ENCODE results near the gene SEPSECS.
"Not testable (repeated sequence)": the region's sequence is repeated elsewhere in the genome, so short reads cannot be mapped to it uniquely, and the experiment has no call there.

SEPSECS gene

DNA sequence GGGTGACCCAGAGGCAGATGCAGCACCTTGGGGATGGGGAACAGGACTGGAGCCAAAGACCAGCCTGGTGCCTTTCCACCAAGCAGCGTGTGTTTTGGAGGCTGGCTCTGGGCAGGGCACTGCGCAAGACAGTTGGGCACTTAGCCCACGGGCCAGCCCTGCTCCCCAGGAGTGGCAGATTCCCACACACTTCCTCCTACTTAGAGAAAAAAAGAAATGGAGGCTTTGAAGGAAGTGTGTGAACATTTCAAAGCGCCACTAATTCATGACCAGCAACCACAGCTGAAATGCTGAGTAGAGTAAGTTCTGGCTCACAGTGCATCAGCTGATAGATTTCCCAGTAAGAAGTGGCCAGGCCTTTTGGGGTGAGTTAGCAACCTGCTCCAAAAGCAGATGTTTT is 74.6 kb downstream of the SEPSECS start:
- DNase-seq (ENCODE audit: low read depth in 2 of 3, low spot score in 1 of 3) = no peak

DNA sequence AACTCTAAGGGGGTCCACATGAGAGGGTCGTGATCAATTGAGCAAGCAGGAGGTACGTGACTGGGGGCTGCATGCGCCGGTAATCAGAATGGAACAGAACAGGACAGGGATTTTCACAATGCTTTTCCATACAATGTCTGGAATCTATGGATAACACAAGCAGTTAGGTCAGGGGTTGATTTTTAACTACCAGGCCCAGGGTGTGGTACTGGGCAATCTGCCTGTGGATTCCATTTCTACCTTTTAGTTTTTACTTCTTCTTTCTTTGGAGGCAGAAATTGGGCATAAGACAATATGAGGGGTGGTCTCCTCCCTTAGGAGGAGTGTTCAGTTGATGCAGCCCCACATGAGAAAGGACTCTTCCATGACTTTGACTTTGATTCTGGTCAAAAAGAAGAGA is 76.8 kb downstream of the SEPSECS start:
- DNase-seq (ENCODE audit: low read depth in 2 of 3, low spot score in 1 of 3) = not testable (repeated sequence)

DNA sequence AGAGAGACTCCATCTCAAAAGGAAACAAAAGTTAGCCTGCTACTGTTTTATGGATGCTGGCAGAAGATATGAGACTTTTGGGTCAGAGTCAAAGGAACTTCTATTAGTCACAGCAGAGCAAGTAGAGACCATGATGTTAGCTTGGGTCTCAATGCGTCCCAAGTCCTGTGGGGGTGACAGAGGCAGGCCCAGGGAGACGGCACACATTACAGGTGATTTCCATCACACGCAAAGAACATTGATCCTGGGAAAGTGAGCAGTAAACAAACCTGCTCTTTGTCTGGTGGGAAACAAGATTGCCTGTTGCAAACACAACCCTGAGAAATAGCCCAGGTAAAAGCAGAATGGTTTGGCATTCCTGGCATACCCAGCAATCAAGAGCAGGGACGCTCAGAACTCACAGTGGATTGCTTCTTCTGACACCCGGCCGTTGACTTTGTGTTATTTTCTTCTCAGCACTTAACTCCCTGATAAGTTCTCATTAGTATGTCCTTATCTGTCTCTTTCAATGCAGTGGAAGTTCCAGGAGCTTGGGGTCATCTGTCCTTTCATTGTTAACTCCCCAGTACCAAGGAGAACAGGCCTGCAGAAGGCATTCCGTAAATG is 78.3 kb downstream of the SEPSECS start:
- DNase-seq (ENCODE audit: low read depth in 2 of 3, low spot score in 1 of 3) = no peak

DNA sequence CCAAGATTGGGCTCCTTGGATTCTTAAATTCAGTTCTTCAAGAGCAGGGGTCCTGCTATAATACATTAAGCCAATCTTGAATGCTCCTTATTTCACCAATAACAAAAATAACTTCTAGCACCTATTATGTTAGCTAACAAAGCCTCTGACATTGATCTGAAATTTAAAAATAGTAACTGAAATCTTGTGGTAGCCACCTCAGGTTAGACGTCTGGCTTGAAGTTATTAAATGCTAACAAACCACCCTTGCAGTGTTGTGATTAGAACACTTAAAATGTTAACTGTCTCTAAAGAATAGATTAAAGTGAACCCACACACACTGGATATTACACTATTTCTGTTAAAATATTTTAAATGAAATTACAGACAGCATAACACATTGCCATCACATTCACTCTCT is 79.7 kb downstream of the SEPSECS start:
- no peak for DNase-seq (ENCODE audit: low read depth in 2 of 3, low spot score in 1 of 3)

DNA sequence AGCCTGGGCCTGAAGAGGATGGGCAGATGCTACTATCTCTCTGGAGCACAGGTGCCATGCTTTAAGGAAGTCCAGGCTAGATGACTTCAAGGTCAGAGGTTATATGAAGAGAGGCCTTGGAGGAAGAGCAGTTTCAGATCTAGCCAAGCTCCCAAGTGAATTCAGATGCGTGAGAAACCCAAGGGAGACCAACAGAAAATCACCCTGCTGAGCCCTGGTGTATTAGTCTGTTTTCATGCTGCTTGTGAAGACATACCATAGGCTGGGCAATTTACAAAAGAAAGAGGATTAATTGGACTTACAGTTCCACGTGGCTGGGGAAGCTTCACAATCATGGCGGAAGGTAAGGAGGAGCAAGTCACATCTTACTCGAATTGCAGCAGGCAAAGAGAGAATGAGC is 81.7 kb downstream of the SEPSECS start:
- no peak for DNase-seq (ENCODE audit: low read depth in 2 of 3, low spot score in 1 of 3)

DNA sequence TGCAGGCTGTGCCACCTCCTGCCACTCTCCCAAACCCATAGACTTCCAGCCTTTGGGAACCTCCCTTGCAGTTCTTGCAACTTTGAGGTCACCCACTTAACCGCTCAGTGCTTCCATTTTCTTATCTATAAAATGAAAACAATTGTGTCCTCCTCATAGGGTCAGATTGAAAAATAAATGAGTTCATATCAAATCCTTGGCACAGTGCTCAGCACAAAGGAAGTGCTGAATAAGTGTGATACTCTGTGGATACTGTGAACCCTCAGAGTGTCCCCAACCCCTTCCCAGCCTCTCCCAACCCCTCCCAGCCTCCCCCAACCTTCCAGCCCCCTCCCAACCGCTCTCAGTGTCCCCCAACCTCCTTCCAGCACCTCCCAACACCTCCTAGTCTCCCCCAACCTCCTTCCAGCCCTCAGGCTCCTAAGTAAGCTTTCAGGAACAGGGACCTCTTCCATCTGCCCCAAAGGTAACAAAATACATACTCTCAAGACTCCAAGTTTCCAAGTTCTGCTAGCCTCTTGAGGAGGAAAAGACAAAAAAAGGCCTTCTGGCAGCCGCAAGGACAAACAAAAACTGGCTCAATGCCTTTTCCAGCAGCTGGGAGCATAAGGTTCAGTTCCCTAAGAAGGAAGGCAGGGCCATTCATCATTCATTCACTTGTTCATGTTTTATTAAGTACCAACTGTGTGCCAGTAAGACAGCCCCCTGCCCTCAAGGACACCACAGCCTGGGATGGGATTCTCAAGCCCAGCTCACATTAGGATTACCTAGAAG is 83.4 kb downstream of the SEPSECS start:
- DNase-seq (ENCODE audit: low read depth in 2 of 3, low spot score in 1 of 3) = no peak

DNA sequence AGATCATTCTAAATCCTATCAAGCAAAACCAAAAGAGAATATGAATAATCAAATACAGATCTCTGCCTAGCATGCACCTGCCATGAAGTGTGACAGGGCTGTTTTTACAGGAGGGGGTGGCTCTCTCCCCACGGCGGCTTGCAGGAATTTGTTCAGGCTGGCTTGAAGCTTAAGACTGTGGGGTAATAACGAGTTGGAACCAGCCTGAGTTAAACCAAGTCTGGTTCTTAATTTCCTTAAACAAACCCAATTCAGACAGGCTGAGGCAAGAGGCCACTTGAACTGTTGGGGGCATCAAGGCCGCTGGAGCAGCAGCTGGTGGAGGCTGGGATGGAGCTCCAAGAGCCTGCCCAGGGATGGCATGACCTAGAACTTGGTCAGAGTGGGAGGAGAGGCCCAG is 84.4 kb downstream of the SEPSECS start:
- no peak for DNase-seq (ENCODE audit: low read depth in 2 of 3, low spot score in 1 of 3)

DNA sequence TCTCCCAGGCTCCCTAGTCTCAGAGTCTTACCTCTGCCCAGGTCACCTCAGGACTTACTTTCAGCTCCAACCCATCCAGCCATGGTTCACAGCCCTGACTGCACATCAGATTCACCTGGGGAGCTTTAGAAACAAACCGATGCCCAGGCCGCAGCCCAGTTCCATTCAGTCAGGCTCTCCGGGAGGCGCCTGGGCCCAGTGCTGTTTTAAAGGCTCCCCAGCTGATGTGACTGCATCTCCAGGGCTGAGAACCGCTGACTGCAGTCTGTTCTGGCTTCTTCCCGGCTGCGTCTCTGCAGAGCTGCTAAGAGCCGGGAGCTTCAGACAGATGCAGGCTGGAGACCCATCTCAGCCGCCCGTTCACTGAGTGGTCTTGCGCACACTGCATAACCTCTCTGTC is 85.1 kb downstream of the SEPSECS start:
- DNase-seq (ENCODE audit: low read depth in 2 of 3, low spot score in 1 of 3) = no peak

DNA sequence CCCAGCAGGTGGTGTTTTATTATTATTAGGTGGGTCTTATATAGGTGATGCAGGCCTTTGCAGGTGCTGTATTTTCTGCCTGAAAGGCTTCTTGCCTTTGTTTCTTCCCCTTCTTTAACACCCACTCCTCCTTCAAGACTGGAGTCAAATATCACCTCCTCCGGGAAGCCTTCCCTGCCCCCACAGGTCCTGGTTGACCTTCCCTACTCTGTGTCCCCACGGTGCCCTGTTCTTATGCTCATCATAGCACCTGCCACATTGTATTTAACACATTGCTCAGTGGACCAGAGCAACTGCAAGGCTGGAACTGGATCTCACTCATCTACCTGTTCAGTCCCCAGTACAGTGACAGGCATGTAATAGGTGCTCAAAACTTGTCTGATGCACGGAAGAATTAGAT is 89.7 kb downstream of the SEPSECS start:
- DNase-seq (ENCODE audit: low read depth in 2 of 3, low spot score in 1 of 3) = no peak
